AG20443 (cell line): Measurements from ENCODE around the gene TPRG1.

Experiments
- DNase-seq: peaks from one replicate; pipeline ENCODE4 v3.0.0; 2012; ENCODE audit warnings: low spot score, mixed read lengths

The TPRG1 gene

GRCh38 chr3:189278221-189278620 lies 106.5 kb downstream of the TPRG1 start:
- no peak for DNase-seq

GRCh38 chr3:189282189-189282588 lies 110.4 kb downstream of the TPRG1 start:
- DNase-seq: no peak

DNA sequence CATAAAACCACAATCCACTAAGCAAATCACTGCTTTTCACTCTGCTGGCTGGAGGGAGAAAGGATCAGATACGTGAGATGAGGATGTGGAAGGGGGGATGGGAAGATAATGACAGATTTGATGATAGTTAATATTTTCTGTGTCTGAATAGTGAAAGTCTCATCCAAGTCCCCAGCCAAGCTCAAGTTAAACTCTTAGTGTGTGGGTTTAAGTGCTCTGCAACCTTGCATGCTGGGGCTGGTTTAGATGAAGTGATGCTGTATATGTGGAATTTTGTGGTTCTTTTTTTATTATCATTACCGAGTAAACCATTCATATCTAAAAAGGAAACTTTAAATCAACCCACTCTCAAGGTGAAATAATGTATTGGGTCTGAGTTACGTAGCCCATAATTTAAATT lies 111.0 kb downstream of the TPRG1 start:
- DNase-seq: peak; percentile 9

DNA sequence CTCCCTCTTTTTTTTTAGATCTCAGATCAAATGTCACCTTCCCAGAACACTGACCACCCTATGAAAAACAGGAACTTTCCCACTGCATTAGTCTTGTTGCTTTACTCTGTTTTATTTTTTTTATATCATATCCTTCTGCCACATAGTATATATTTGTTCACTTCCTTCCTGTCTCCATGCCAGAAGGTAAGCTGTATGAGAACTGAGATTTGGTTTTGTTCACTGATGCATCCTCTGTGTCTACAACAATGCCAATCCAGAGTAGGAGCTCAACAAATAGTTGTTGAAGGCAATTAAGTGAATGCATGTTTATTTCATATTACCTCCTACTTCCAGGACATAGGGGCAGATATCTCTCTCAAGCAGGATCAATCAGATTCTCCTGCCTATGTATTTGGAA lies 114.4 kb downstream of the TPRG1 start:
- DNase-seq: no peak

DNA sequence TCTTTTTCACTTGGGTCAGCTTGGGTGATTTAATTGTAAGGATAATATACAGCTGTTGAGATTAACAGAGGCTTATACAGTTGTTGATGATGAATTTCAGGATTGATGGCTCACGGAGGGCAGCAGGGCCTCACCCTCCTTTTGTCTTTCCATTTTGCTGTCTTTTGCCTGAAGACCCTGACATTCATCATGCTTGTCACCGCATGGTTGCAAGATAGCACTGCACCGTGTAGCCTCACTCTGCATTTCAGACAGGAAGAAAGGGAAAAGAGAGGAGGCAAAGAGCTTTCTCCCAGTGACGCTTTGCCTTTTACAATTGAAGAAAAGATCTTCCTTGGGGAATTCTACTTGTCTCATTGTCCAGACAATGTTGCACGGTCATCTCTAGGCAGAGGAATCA lies 115.1 kb downstream of the TPRG1 start:
- no peak for DNase-seq

GRCh38 chr3:189288348-189289235 lies 116.8 kb downstream of the TPRG1 start:
- DNase-seq: no peak

- no peak for DNase-seq
Observed at GRCh38 chr3:189289251-189289650, 117.5 kb downstream of the TPRG1 start.

- DNase-seq: peak; percentile 49
Observed at GRCh38 chr3:189292667-189293484, 121.1 kb downstream of the TPRG1 start.

- DNase-seq: no peak
Observed at GRCh38 chr3:189294649-189295048, 122.9 kb downstream of the TPRG1 start.

DNA sequence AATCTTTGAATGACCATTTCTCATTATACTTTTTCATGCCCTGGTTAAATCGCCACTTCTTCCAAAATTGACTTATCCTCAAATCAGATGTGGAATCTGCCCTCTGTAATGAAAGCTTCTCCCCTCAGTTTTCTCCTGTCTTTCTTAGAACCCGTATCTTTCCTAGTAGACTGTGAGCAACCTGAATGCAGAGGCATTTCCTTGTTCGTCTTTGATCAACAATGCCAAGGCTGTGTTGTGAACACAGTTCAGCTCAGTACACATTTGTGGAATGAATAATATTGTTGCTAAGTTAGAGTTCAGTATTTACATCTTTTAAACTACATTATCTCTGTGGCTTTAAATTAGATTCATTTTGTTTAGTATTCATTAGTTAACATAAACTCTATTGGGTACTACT lies 123.3 kb downstream of the TPRG1 start:
- no peak for DNase-seq

DNA sequence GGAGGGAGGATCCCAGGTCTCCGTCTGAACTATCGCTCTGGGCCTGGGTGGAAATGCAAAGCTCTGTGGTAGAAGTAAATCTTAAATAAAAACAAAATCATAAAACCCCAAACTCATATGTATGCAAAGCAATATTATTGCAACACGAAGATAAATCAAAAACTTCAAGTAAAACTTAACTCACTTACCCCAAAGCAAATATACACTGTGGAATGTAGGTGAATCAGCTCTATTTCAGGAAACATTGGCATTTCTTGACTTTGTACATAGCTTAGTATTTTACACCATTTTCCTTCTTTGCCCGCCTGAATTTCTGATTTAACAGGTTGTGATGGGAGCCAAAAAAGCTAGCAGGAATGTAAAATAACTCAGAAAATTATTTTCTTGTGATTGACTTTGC lies 126.2 kb downstream of the TPRG1 start:
- DNase-seq: no peak

GRCh38 chr3:189298469-189299375 lies 127.0 kb downstream of the TPRG1 start:
- DNase-seq: no peak

DNA sequence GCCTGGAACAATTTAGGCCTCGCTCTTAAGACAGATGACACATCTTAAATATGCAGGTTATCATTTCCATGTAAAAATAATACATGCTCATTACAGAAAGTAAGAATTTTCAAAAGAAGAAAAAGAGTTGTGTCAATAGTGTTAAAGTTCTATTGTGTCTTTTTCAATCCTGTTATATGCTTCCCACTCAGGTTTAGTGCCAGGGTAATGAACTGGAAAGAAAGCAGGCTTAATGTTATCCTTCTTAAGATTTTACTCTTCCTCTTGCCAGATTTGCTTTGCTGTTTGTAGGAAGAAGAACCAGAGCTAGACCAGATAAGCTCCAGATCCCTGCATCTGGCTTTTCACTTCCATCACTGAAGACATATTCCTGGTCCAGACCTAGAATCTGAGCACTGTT lies 128.6 kb downstream of the TPRG1 start:
- no peak for DNase-seq

DNA sequence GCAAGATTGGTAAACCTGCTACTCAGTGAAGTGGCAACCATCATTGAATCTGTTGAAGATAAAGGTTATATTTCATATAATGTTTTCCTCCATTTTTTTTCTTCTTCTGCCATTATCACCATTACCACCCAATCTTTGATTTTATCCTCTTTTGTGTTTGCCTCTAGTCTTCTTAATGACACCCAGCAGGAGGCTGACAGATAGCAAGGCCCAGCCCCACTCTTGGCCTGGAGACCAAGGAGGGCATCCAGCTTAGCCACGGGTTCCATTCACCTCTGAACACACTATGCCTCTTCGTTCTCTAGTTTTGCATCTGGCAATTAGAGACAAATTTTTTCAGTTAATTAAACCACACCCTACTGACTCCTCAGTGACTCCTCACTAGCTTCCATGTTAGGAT lies 129.7 kb downstream of the TPRG1 start:
- no peak for DNase-seq

DNA sequence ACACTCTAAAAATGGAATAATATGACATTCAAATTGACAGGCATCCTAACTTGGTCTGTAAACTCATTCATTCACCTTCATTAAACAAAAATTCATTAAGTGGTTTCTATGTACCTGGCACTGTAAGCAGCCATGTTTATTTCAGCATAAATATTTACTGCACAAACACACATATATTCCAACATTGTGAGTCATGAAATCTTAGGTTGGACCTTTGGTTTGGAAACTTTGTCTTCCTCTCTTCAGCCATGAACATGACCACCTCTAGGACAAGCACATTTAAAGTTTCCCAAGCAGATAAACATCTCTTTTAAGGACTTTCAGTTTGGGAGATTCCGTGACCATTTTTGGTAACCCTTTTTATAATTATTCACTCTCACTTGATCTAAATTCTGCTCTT lies 131.8 kb downstream of the TPRG1 start:
- no peak for DNase-seq

DNA sequence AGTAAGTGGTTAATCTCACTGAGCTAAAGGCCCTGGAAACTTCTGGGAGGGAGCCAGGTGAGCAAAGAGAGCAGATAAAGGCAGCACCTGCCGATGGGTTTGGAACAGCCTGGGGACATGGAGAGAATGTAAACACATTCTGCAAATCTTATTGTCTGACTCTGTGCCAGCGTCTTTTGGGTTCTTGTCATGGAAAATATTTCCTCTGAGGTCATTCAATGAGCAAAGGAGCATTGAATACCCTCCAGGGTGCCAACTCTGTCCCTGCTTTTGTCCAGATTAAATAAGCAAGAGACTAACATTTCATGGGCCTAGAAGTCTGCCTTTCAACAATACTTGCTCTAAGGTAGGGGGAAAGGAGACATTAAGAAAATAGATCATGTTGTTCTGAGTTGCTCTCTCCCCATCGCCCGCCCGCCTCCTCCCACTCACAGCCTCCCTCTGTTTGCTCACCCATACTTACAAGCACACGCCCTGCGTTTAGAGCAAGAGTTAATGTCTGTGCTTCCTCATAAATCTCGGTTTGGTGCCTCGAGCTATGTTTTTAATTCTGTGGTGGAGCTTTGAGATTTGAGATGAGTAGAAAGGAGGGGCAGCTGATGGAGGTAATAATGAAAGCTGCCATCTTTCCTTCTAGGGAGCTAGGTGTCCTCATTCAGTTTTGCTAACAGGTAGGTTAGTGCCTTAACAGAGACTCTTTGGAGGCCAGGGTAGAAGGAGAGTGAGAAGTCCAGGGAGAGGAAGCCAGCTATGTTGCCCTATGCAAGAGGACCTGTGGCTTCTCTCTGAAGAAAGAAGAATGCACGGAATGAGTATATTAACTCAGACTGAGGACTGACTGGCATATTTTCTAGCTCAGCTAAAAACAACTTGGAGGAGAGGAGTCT lies 132.9 kb downstream of the TPRG1 start:
- DNase-seq: peak; percentile 53

- no peak for DNase-seq
Observed at GRCh38 chr3:189305412-189305811, 133.6 kb downstream of the TPRG1 start.

DNA sequence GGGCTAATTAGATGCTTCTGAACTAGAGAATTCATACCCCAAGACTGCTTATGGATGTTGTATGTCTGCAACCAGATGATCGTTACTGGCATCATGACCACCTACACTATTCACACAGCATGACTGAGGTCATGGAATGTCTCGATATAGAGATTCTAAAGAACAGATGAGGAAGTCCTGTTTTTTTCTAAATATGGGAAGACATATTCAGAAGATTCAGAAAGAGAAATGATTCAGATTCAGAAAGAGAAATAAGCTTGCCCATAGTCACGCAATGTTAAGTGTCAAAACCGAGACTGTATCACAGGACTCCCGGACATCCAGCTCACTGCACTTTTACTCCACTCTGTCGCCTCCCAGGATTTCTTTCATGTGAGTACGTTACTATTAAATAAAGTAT lies 136.2 kb downstream of the TPRG1 start:
- no peak for DNase-seq

GRCh38 chr3:189308608-189309007 lies 136.8 kb downstream of the TPRG1 start:
- DNase-seq: no peak

DNA sequence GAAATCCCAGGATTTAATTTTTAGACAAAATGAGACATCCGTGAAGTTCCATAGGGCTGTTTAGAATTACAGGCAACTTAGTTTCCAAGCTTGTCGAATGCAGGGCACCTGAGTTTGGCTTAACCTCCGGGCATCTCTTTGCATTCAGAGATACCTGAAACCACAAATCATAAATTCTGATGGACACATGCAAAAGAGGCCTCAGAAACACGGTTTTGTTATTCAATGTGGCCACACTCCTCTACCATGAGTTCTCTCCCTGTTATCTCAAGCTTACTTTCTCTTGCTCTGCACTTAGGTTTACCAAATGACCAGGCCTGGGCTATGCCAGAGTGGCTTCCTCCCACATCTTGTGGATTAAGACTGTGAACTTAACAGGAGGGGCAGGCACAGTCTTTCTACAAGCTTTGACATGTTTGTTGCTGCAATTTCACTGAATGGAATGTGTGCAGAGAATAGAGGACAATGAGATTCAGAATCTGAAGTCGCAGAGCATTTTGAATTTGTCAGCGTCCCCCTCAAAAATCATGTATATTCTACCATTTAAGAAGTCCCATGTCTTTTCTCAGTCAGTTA lies 137.7 kb downstream of the TPRG1 start:
- DNase-seq: no peak

DNA sequence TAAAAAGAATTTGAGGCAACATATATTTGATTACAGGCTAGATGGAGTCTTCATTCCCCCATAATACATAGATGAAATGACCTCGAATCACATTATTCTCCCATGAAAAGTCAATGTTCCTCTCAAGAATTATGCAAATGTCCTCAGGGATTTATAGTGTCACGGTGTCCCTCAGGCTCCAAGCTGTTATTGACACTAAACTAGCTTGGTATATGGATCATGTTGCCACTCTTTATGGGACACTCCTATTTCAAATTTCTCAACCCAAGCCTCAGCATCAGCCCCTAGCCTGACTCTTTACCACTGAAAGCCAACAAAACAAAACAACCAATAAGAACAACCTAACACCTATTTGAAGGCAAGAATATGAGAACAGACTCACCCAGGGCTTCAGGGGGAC lies 139.8 kb downstream of the TPRG1 start:
- DNase-seq: no peak
